ENCODE measurements around the gene ERC2.

ERC2 gene

GRCh38 chr3:55554634-55555425 lies 913.4 kb downstream of the ERC2 start:
- no peak for DNase-seq (ENCODE audit: low read depth)

- no peak for DNase-seq (ENCODE audit: low read depth)
Observed at GRCh38 chr3:55551644-55552043, 916.6 kb downstream of the ERC2 start.

GRCh38 chr3:55549177-55549576 lies 919.1 kb downstream of the ERC2 start:
- DNase-seq (ENCODE audit: low read depth), result no peak

DNA sequence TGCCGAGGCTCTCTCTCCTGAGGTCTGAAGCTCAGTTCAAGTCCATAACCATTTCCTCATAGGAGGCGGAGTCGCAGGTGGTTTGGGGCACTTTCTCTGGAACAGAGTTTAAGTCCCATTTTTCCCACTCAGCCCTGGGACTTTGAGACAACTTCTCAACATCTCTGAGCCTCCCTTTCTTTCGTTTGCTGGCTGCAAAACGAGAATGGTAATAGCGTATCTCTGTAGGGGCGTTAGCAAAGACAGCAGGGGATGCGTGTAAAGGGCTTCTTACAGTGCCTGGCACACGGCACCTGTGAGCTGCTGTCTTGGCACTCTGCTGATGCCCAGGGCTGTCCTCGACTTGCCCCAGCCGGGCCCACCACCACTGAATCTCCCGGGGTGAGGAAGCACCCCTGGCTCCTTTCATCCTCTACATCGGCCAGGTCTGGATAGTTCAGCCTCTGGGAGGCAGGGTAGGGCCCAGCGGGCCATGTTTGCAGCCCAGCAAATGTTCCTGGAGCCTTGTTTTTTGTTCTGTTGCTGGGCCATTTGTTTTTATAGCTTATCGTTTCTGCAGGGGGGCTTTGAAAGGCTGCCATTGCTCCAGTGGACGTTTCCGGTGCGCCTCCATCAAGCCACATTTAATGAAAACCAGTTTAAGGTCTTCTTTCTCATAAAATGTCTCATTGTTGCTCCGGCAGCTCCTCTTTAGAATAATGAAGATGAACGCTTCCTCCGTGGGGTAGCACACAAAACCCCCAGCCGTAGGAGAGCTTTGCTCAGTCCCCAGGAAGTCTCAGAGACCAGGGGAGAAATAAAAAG lies 921.2 kb downstream of the ERC2 start:
- DNase-seq (ENCODE audit: low read depth), result no peak

- no peak for DNase-seq (ENCODE audit: low read depth)
Observed at GRCh38 chr3:55545995-55546394, 922.3 kb downstream of the ERC2 start.

- no peak for DNase-seq (ENCODE audit: low read depth)
Observed at GRCh38 chr3:55544219-55544618, 924.0 kb downstream of the ERC2 start.

DNA sequence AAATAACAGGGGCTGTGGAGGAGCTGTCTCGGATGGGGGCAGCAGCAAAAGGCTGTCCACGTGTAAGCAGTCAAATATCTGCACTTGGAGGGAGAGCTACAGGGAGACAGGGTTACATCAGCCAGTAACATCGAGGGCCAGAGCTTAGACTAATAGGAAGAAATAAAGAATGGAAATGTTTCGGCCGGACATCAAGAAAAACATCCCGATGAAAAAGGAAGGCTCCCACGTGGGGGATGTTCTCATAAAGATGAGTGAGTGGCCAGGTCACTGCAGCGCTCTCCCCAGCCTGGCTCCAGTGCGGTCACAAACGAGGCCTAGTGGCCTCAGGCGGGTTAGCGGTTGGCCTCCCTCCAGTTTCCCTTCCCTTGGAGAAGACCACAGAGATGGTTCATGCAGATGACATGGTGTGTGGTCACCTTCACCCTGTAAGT lies 925.1 kb downstream of the ERC2 start:
- DNase-seq (ENCODE audit: low read depth), result no peak

DNA sequence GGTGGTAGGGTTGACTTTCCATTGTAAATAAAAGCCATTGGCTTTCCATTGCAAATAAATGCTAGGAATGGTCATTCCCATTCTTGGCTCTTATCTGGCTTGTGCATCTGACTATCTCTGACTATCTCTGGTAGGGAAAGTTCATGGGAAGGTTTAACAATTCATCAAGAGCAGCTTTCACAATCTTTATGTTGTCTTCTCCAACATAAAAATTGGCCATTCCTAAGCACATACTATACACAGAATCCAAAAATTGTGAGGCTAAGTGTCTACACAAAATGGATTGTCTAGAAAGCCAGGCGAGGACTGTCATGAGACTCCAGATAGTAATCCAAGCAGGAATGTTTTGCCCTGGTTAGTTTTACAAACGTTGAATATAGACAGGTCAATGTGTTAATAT lies 926.8 kb downstream of the ERC2 start:
- DNase-seq (ENCODE audit: low read depth), result no peak

- DNase-seq (ENCODE audit: low read depth), result no peak
Observed at GRCh38 chr3:55541016-55541415, 927.3 kb downstream of the ERC2 start.

DNA sequence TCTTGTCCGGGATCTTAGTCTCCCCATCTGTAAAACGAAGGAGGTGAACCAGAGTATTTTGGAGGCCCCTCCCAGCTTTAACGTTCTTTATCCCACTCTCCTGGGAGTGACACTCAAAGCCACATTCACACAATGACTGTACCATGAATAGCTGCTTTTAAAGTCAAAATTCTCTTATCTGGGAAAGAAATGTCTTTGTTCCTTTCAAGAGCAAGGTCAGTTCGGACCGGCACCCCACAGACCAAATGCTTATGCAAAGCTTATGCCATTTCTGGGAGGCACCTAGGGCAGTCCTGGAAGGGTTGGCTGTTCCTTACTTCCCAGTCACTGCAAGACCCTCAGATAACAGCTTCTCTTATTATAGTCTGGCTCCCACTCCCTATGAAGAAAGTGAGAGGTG lies 927.7 kb downstream of the ERC2 start:
- DNase-seq (ENCODE audit: low read depth), result no peak

DNA sequence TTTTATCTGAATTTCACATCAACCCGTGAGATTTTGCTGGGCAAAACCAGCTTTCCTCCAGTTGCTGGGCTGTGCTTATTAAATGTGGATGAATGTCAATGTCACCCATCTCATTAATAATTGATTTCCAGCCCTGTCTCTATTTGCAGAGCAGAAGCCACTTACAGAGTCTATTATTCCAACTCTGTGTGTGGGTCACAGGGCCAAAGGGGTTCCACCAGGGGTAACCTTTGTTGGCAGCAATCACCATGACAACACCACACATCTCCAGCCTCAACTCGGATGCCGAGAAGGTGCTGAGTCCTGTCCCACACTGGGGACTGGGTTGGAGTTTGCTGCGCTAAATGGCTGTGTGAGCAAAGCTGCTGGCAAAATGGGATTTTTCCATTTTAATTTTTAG lies 930.1 kb downstream of the ERC2 start:
- DNase-seq (ENCODE audit: low read depth), result no peak

GRCh38 chr3:55537563-55537962 lies 930.7 kb downstream of the ERC2 start:
- DNase-seq (ENCODE audit: low read depth), result no peak

DNA sequence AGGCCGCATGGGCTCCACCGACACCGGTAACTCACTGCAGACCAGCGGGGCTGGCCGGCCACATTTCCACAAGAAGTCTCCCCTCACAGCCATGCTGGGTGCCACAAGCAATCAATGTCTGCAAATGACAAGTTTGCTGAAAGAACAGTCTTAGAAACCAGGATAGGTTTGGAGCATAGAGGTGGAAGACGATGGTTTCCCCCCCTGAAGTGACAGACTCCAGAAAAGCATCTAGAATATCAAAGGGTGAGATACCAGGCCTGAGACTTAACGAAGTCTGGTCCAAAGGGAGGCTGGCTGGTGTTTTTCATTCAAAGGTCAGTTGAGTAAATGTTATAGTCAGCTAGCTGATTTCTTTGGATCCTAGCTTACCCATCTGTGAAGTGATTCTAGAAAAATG lies 931.1 kb downstream of the ERC2 start:
- no peak for DNase-seq (ENCODE audit: low read depth)

GRCh38 chr3:55534876-55535275 lies 933.4 kb downstream of the ERC2 start:
- no peak for DNase-seq (ENCODE audit: low read depth)

- DNase-seq (ENCODE audit: low read depth), result no peak
Observed at GRCh38 chr3:55532806-55533205, 935.5 kb downstream of the ERC2 start.

DNA sequence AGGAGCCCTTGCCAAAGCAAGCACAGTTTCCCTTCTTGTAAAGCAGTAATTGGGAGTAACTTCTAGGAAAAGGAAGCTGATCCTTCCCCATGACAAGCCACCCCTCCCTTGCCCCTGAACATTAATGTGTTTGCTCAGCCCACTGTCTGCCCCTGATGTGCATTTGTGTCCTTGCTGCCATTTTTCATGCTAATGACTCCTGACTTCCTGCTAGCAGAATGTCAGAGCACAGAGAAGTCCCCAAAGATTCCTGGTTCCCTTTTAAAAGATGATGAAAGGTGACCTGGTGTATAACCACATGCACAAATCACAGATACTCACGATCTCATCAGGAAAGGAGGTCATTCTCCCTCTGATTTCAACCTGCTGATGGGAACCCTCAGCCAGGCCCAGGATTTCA lies 936.9 kb downstream of the ERC2 start:
- no peak for DNase-seq (ENCODE audit: low read depth)

- DNase-seq (ENCODE audit: low read depth), result no peak
Observed at GRCh38 chr3:55527361-55527760, 940.9 kb downstream of the ERC2 start.

DNA sequence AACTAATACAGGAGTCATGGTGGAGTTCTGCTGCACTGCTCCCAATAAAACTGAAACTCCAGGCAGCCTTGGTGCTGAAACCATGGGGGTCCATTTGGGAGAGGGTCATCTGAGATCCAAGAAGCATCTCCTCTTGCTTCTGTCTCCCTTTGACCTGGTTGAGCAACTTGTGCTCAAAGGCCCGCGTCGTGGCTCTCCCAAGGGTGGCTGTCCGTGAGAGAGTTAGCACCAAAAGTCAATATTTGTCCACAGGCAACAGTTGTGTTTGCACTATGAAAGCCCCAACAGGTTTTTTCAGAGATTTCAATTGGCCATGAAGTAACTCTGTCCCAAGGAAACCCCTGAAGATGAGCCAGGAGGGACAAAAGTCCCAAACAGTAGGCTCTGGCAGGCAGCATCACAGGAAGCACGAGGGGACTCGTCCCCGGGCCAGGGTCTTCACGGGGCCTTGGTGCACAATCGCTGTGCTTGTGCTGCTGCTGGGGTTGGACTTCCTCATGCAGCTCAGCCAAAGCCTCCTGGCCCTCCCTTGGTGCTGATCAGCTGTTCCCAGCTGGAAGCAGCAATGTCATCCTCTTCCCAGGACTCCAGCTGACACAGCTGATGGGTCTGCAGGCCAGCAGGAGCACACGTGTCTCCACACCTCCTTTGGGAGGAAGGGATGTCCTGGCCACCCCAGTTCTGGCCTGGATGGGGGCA lies 941.8 kb downstream of the ERC2 start:
- no peak for DNase-seq (ENCODE audit: low read depth)

DNA sequence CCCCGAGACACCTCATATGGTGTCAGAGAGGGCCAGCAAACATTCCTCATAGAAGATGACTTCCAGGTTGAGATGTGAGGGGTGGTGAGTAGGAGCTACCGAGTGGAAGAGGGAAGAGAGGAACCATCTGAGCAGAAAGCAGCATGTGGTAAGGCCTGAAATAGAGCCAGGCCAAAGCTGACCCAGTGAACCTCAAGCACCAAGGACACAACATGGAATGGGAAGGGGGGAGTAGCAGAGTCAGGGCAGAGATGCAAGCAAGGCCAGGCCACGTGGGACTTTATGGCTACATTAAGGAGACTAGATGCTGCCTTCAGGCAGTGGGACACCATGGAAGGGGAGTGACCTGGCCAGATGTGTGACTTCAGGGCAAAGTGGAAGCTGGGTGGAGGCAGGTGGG lies 942.8 kb downstream of the ERC2 start:
- no peak for DNase-seq (ENCODE audit: low read depth)

GRCh38 chr3:55524565-55525244 lies 943.6 kb downstream of the ERC2 start:
- DNase-seq (ENCODE audit: low read depth), result no peak

GRCh38 chr3:55523471-55523870 lies 944.8 kb downstream of the ERC2 start:
- no peak for DNase-seq (ENCODE audit: low read depth)

DNA sequence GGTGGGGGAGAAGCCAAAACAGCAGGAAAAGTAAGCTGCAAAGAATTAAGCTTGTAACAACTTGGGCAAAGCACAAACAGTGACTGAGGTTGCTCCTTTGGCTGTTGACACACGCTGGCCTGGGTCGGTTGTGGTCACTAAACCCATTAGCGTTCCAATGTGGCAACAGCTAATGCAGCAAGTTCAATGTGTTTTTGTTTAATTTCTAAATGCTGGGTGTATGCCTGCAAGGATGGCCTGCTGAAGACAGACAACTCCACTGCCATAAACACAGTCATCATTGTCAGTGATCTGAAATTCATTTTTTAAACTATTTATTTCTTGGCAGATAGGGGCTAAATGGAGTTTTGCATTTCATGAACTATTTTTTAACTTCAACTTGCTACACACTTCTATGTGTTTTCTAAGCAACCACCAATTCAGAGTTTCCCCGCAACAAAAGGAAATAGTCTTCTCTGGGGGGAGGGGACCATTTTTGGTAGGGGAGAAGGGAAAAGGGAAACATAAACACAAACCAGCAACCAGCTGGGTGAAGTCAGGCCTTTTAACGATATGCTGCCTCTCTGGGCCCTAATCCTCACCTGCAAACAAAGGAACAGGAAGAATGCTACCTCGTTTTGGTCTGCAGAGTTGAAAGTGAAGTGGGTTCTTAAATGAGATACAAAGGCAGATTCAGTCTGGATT lies 946.4 kb downstream of the ERC2 start:
- peak; percentile 75 for DNase-seq (ENCODE audit: low read depth)

Data from GM04503 (cell line).